Nephron progenitor cell (in vitro differentiated cells): ENCODE measurements around the gene JTB.
"Not testable (repeated sequence)": the region's sequence is repeated elsewhere in the genome, so short reads cannot be mapped to it uniquely, and the experiment has no call there.

Source experiments
- DNase-seq: peaks from one replicate; pipeline ENCODE4 v3.0.0; 2021
- H3K27ac Mint-ChIP-seq: 2 replicates; pipeline ENCODE4 v1.8.0; 2021; ENCODE audit warnings: mild to moderate bottlenecking, moderate library complexity, mixed read lengths
- H3K27me3 Mint-ChIP-seq: 2 replicates; pipeline ENCODE4 v1.8.0; 2021; ENCODE audit warnings: mild to moderate bottlenecking, low read depth, mixed read lengths; ENCODE audit not compliant: poor library complexity
- H3K36me3 Mint-ChIP-seq: 2 replicates; pipeline ENCODE4 v1.8.0; 2021; ENCODE audit warnings: low read depth, mixed read lengths
- H3K4me1 Mint-ChIP-seq: 2 replicates; pipeline ENCODE4 v1.8.0; 2021; ENCODE audit warnings: mixed read lengths
- H3K4me3 Mint-ChIP-seq: 2 replicates; pipeline ENCODE4 v1.8.0; 2021; ENCODE audit warnings: mild to moderate bottlenecking, moderate library complexity, mixed read lengths
- H3K9me3 Mint-ChIP-seq: 2 replicates; pipeline ENCODE4 v1.8.0; 2021; ENCODE audit warnings: mild to moderate bottlenecking, moderate library complexity, mixed read lengths
- TF ChIP-seq, protein P1 (sequence below): fragments of 200-600 bp; sonication (generic); IDR thresholded peaks from 2 replicates; pipeline ENCODE4 v1.5.0; 2021; ENCODE audit warnings: antibody characterized with exemption

The JTB gene

DNA sequence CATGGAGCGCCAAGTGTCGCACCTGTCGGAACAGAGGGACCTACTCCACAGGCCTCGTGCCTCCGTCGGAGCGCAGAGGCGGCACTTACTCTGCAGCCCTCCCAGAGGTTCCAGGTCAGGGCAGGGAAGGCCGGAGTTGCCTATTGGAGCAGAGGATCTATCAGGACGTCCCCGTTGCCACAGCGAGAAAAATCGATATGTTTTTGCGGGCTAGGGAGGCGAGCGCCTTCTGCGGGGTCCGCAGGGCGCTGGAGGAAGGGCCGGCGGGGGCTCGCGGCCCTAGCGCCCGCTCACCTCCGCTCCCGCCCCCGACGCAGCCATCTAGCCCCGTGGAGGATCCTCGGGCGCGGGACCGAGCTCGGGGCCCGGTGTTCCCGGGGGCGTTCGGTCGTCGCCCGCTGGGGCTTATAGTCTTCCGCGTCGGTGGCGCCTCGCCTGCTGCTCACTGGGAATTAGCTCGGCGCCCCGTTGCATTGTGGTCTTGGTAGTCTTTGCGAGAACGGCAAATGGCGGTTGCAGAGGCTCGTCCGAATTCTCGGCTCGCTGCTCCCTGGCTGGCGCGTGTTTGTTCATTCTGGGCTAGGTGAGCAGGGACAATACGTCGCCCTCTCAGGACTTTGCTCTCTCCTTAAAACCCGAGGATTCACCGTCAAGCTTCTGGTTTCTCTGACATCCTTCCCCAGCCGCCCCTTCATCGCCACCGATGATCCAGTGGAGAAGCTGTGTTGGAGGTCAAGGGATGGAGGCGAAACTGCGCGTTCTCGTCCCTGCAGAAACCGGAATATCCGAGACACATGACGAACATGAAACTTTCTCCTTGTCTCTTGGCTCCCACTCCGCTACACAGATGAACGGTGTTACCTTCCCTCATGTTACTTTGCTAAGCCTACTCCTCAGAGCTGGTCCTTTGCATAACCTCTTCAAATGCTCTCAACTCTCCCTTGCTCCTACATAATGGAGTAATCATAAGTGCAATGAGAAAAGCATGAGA lies at the start of gene JTB:
Gene JTB, minus strand, starts transcription at position 425 of the 991 bp plus-strand sequence. Its CDS starts 422 bp downstream, at position 3.
- Mint-ChIP-seq H3K27me3 (peaks cover 3% of the 10 kb centered on the region), H3K27ac (peak within 1 kb of the TSS; percentile 88), H3K36me3 (peaks cover 54% of the 10 kb centered on the region), H3K4me1 (peaks cover 31% of the 10 kb centered on the region), H3K4me3 (peak within 1 kb of the TSS; percentile 95), H3K9me3 (no peaks in the 10 kb centered on the region)
- TF ChIP-seq, protein P1, sequence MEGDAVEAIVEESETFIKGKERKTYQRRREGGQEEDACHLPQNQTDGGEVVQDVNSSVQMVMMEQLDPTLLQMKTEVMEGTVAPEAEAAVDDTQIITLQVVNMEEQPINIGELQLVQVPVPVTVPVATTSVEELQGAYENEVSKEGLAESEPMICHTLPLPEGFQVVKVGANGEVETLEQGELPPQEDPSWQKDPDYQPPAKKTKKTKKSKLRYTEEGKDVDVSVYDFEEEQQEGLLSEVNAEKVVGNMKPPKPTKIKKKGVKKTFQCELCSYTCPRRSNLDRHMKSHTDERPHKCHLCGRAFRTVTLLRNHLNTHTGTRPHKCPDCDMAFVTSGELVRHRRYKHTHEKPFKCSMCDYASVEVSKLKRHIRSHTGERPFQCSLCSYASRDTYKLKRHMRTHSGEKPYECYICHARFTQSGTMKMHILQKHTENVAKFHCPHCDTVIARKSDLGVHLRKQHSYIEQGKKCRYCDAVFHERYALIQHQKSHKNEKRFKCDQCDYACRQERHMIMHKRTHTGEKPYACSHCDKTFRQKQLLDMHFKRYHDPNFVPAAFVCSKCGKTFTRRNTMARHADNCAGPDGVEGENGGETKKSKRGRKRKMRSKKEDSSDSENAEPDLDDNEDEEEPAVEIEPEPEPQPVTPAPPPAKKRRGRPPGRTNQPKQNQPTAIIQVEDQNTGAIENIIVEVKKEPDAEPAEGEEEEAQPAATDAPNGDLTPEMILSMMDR: no peak
- DNase-seq: peak; percentile 85

DNA sequence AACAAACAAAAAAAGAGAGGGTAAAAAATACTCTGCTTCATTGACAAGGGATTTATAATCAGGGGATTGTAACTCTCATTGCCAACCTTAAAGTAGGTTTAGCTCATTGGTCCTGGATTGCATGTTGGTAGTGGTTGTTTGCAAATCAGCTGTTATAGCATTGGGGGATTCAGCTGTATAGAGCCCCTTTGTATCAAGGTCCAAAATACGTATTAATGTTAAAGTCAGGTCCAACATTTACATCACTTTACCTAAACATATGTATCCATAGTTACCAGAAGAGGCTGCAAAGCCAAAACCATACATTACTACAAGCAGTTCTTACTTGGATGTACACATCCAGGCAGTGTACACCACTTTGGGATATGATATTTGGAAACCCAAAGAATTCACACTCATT lies 42.5 kb upstream of the JTB start:
- Mint-ChIP-seq H3K27ac (no peak overlapping the region), H3K4me1 (no peaks in the 10 kb centered on the region), H3K4me3 (no peak overlapping the region), H3K27me3 (peaks cover 10% of the 10 kb centered on the region), H3K36me3 (no peaks in the 10 kb centered on the region), H3K9me3 (no peaks in the 10 kb centered on the region)
- DNase-seq: no peak
- TF ChIP-seq, protein P1: no peak

DNA sequence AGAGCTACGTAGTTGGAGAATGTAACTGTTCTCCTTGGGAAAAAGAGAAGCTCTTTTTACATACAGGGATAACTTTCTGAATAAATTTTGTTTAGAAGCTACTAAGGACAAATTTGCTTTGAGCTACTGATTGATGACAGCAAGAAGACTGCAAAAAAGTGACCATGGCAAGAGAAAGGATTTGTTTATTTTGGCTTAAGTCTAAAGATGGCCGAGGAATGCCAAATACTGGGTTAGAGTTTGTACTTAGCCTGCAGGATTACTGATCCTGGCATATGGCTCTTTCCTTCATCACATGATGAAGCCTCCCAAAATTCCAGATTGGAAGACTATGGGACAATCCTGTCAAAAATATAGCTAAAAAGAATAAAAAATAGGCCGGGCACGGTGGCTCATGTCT lies 41.8 kb upstream of the JTB start:
- DNase-seq: no peak
- Mint-ChIP-seq H3K4me3 (no peak overlapping the region), H3K27me3 (peaks cover 10% of the 10 kb centered on the region), H3K27ac (no peak overlapping the region), H3K4me1 (no peaks in the 10 kb centered on the region), H3K36me3 (no peaks in the 10 kb centered on the region), H3K9me3 (no peaks in the 10 kb centered on the region)
- TF ChIP-seq, protein P1: no peak

DNA sequence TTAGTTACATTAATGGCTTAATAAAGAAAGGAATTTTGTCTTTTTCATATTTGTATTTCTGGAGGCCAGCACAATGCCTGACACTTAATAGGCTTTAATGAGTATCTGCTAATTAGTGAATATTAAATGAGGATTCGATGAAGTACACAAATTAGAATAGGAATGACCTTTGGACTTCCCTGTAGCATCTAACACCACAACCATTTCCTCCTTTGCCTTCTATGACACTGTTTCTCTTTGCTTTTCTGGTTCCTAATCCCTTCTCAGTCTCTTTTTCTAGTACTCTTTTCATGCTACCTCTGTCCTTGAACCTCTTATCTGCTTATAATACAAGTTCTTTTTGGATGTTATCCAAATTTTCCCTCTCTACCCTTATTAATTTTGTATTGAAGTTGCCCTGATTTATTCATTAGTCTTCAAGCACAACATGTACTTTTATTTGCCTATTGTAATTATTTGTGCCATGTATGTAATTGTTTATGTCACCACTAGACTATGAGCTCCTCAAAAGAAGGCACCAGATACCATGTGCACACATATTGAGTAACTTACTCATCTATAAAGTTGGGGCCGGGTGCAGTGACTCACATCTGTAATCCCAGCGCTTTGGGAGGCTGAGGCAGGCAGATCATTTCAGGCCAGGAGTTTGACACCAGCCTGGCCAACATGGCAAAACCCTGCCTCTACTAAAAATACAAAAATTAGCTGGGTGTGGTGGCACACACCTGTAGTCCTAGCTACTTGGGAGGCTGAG lies 36.9 kb upstream of the JTB start:
- H3K27me3 Mint-ChIP-seq: peaks cover 10% of the 10 kb centered on the region
- no peak for DNase-seq
- TF ChIP-seq, protein P1: no peak
- H3K4me1 Mint-ChIP-seq: no peaks in the 10 kb centered on the region
- H3K4me3 Mint-ChIP-seq: no peak overlapping the region
- no peak overlapping the region for H3K27ac Mint-ChIP-seq
- no peaks in the 10 kb centered on the region for H3K36me3 Mint-ChIP-seq
- no peaks in the 10 kb centered on the region for H3K9me3 Mint-ChIP-seq

DNA sequence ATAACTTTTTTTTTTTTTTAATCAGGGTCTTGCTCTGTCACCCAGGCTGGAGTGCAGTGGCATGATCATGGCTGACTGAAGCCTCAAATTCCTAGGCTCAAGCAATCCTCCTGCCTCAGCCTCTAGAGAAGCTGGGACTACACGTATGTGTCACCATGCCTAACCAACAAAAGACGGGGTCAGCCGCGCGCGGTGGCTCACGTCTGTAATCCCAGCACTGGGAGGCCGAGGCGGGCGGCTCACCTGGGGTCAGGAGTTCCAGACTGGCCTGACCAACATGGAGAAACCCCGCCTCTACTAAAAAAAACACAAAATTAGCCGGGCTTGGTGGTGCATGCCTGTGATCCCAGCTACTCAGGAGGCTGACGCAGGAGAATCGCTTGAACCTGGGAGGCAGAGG lies 35.1 kb upstream of the JTB start:
- not testable (repeated sequence) for H3K9me3 Mint-ChIP-seq, H3K27ac Mint-ChIP-seq

DNA sequence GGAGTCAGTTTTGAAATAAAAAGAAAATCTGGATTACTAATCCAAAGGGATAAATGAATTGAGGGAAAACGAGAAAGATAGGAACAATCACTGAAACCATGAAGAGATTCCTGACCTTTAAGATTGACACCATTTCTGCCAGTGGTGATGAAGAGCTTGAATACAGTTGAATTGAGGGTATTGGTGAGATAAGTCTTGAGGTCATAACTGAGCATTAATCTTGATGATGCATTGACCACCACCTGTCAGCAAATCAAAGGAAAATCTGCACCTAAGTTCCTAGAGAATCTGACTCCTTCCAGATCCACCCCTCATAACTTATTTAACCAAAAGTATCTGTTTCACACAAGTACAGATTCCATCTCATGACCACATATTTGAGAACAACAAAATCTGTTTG lies 34.7 kb upstream of the JTB start:
- H3K4me3 Mint-ChIP-seq: no peak overlapping the region
- TF ChIP-seq, protein P1: no peak
- H3K36me3 Mint-ChIP-seq: no peaks in the 10 kb centered on the region
- H3K27me3 Mint-ChIP-seq: peaks cover 3% of the 10 kb centered on the region
- H3K9me3 Mint-ChIP-seq: no peaks in the 10 kb centered on the region
- no peaks in the 10 kb centered on the region for H3K4me1 Mint-ChIP-seq
- H3K27ac Mint-ChIP-seq: no peak overlapping the region
- no peak for DNase-seq

More for the DNA sequence above, 35.1 kb upstream of the JTB start:
- not testable (repeated sequence) for H3K4me3 Mint-ChIP-seq, H3K27me3 Mint-ChIP-seq, H3K4me1 Mint-ChIP-seq, H3K36me3 Mint-ChIP-seq, DNase-seq
